GM12872 (cell line): ENCODE data around the gene ITK.

ENCODE experiments used
- TF ChIP-seq, protein P1 (sequence below): IDR thresholded peaks from 3 replicates; pipeline ENCODE4 v1.5.1; 2011; ENCODE audit warnings: low read depth, mild to moderate bottlenecking, low read length, moderate library complexity; ENCODE audit not compliant: insufficient read depth

The ITK gene

DNA sequence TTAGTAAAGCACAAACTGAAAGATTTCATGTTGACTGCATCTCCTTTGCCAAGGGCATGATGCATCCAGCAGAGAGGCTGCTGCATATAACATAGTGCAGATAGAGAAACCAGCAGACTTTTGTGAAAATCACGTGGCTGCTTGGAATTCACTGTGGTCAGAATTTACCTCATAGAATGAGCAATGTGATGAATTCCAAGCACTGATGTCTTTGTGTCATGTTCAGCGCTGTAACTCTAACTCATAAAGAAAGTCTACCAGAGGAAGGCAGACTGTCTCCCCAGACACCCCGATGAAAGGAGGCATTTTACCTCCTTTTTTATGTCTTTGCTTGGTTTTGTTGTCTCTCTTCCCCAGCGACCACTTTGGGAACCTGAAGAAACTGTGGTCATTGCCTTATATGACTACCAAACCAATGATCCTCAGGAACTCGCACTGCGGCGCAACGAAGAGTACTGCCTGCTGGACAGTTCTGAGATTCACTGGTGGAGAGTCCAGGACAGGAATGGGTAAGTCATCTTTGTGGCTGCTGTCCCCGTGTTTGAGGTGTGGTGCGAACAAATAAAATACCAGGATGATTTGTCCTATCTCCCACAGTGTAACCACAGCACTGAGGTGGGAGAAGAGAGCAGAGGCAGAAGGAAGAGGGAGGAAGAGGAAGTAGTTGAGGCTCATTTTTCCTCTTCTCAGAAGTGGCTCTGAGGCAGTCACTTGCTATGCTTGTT lies 42.0 kb downstream of the ITK start:
- TF ChIP-seq, protein P1, sequence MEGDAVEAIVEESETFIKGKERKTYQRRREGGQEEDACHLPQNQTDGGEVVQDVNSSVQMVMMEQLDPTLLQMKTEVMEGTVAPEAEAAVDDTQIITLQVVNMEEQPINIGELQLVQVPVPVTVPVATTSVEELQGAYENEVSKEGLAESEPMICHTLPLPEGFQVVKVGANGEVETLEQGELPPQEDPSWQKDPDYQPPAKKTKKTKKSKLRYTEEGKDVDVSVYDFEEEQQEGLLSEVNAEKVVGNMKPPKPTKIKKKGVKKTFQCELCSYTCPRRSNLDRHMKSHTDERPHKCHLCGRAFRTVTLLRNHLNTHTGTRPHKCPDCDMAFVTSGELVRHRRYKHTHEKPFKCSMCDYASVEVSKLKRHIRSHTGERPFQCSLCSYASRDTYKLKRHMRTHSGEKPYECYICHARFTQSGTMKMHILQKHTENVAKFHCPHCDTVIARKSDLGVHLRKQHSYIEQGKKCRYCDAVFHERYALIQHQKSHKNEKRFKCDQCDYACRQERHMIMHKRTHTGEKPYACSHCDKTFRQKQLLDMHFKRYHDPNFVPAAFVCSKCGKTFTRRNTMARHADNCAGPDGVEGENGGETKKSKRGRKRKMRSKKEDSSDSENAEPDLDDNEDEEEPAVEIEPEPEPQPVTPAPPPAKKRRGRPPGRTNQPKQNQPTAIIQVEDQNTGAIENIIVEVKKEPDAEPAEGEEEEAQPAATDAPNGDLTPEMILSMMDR: no peak

DNA sequence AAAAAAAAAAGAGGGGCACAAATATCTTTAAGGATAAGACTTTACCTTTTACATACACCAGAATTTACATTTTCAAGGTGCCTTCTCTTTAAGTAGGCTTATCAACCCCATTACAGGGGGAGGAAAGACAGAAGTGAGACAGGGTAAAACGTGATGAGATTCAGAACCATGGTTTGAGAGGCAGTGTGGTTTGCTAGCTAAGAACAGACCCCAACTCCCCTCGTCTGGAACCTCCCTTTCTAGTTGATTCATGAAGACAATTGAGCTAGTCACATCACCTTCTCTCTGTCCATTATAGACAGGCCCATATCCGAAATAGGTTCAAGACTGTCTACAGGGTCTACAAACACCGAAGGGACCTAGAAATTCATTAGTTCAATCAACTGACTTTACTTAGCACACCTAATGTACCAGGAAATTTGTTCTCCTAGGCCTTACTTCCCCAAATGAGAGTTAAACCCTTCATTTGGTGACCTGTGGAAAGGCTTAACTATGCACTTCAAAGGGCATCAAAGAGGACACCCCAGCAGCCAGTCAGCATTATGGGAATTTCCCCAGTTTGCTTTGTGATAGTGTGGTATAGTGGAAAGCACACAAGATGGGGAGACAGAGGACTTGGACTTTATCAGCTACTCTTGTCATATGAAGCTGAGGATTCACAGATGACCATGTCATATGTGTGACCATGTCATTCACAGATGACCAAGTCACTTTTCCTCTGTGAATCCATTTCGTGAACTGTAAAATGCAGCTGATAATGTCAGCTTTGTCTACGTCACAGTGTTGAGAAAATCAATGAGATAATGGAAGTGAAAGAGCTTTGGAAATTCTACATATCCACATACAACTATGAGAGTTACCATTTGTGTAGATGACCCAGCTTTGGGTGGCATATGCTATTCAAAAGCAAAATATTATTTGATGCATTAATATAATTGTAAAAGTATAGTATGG lies 45.1 kb downstream of the ITK start:
- TF ChIP-seq, protein P1: no peak

DNA sequence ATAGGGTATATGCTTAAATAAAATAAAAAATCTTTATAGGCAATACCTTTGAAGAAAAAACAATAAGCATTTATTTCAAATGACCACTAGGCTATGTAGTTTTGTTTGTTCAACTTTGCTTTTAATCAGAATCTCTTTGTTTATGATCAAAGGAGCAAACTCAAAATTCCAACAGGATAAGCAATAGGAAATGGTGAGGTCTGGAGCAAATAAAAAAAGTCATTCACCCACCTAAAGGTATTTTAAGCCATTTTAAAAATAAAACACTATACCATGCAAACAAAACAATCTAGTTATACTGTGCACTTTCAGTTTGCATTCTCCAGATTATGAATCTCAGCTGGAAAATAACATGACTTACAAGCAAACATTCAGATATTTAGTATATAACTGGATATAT lies 50.0 kb downstream of the ITK start:
- TF ChIP-seq, protein P1: no peak

DNA sequence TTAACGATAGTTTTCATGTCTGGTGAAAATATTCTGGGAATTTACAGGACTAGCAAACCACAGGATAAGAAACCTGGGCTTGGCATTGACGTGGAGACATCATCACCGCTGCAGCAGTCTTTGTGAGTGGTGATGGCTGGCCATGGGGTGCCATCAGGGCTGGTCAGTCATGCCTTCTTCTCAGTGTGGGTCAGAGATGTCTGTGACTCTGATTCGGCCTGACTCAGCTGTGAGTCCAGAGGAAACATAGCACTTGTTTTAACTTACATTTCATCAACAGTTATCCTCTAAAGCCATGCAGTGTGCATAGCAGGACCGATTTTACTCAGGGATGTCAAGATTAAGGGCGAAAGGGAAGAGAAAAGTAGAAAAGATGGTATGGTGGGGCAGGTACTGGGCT lies 52.1 kb downstream of the ITK start:
- TF ChIP-seq, protein P1: no peak

DNA sequence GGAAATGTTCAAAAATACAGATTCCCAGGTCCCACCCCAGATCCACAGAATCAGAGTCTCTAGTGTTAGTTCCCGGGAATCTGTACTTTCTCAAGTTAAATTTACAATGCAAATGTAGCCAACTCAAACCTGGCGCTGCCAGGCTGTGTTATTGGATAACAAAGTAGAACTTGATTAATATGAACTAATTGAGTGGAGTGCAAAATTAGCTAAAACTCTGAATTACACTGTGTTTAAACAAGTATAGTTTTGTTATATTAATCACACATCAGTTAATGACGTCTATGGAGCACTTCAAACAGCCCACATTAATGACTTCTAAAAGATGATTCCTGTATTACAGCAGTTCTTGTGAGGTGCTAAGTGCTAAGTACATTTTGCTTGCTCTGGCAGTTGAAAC lies 52.9 kb downstream of the ITK start:
- TF ChIP-seq, protein P1: no peak

DNA sequence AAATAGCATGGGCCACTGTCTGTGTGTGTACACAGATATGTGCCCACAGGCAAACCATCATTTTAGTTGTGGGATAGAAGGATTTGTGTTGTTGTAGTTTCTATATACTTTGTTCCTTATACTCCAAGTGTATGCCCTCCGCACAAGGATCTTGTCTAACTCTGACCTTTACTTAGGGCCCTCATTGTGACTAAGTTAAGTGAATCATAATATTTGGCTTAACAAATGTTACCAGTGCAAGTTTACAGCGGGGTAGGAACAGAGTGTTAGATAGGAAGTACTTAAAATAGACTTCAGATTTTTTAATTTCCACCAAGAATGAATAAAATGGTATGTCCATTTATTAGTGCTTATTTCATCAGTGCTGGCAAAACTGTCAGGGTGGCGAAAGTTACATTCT lies 55.8 kb downstream of the ITK start:
- TF ChIP-seq, protein P1: no peak

DNA sequence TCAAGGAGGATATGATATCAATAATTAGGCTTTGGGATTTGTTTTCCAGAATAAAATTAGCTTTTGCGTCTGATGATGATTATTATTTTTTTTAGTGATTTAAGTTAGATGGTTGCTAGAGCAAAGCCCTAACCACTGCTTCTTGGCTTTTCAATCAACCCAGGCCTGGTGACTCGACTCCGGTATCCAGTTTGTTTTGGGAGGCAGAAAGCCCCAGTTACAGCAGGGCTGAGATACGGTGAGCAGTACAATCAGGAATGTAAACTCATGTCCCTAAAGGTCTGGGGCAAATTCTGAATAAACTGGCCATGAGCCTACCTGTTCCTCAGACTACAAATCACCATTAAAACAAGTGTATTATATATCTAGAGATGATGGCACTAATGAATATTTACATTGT lies 60.8 kb downstream of the ITK start:
- TF ChIP-seq, protein P1: no peak
